GM10266 (cell line): Measurements from ENCODE around the gene DNAH6.
"Not testable (repeated sequence)": the region's sequence is repeated elsewhere in the genome, so short reads cannot be mapped to it uniquely, and the experiment has no call there.

ENCODE experiments used
- DNase-seq: peaks from one replicate; pipeline ENCODE4 v3.0.0; 2012; ENCODE audit errors: extremely low spot score
- TF ChIP-seq, protein P1 (sequence below): IDR thresholded peaks from 2 replicates; pipeline ENCODE4 v1.5.1; 2012; ENCODE audit warnings: mild to moderate bottlenecking, low read depth; ENCODE audit not compliant: control insufficient read depth, insufficient read depth; ENCODE audit errors: missing control alignments

The DNAH6 gene

DNA sequence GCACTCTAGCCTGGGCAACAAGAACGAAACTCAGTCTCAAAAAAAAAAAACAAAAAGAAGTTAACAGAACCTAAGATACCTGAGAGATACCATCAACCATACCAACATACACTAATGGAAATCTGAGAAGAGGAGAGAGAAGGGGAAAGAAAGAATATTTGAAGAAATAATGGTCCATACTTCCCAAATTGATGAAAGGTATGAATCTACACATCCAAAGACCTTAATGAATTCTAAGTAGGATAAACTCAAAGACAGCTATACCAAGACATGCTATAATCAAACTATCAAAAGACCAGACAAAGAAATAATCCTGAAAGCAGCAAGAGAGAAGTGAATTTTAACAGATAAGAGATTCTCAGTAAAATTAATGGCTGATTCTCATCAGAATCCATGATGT lies 255.0 kb downstream of the DNAH6 start:
- DNase-seq: no peak
- TF ChIP-seq, protein P1, sequence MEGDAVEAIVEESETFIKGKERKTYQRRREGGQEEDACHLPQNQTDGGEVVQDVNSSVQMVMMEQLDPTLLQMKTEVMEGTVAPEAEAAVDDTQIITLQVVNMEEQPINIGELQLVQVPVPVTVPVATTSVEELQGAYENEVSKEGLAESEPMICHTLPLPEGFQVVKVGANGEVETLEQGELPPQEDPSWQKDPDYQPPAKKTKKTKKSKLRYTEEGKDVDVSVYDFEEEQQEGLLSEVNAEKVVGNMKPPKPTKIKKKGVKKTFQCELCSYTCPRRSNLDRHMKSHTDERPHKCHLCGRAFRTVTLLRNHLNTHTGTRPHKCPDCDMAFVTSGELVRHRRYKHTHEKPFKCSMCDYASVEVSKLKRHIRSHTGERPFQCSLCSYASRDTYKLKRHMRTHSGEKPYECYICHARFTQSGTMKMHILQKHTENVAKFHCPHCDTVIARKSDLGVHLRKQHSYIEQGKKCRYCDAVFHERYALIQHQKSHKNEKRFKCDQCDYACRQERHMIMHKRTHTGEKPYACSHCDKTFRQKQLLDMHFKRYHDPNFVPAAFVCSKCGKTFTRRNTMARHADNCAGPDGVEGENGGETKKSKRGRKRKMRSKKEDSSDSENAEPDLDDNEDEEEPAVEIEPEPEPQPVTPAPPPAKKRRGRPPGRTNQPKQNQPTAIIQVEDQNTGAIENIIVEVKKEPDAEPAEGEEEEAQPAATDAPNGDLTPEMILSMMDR: no peak

DNA sequence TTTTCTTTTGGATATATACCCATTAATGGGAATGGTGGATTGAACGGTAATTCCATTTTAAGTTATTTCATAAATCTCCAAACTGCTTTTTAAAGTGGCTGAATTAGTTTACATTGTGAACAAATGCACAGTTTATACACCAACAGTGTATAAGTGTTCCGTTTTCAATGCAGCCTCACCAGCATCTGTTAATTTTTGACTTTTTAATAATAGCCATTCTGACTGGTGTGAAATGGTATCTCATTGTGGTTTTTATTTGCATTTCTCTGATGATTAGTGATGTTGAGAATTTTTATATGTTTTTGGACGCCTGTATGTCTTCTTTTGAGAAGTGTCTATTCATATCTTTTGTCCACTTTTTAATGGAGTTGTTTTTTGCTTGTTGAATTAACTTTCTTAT lies 257.3 kb downstream of the DNAH6 start:
- not testable (repeated sequence) for DNase-seq

DNA sequence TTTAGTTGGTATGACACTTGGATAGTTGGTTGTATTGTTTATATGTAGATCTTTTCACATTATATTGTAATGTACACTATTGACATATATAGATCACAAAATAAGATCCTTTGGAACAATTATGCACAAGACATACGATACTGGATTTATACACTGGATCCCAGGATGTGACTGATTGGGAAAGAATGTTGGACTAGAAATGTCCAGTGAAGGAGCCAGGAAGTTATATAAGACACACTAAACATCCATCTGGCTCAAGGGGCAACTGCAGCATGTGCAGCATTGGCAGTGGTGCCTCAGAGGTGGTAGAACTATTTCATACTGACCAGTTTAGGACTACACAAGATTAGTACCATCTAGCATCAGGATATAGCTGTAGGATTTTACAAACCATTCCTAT lies 259.7 kb downstream of the DNAH6 start:
- TF ChIP-seq, protein P1: no peak
- DNase-seq: no peak

DNA sequence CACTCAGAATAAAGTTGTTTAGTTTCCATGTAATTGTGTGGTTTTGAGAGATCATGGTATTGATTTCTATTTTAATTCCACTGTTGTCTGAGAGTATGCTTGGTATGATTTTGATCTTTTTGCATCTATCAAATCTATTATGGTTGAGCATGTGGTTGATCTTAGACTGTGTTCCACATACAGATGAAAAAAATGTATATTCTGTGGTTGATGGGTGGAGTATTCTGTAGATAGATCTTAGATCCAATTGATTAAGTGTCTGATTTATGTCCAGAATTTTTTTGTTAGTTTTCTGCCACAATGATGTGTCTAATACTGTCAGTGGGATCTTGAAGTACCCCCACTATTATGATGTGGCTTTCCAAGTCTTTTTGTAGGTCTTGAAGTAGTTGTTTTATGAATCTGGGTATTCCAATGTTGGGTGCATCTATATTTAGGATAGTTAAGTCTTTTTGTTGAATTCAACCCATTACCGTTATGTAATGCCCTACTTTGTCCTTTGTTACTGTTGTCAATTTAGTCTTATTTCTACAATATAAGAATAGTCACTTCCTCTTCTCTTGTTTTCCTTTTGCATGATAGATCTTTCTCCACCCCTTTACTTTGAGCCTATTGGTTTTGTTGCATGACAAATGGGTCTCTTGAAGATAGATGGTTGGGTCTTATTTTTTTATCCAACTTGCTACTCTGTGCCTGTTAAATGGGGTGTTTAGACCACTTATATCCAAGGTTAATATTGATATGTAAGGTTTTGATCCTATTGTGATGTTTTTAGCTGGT lies 262.8 kb downstream of the DNAH6 start:
- no peak for DNase-seq
- TF ChIP-seq, protein P1: no peak

DNA sequence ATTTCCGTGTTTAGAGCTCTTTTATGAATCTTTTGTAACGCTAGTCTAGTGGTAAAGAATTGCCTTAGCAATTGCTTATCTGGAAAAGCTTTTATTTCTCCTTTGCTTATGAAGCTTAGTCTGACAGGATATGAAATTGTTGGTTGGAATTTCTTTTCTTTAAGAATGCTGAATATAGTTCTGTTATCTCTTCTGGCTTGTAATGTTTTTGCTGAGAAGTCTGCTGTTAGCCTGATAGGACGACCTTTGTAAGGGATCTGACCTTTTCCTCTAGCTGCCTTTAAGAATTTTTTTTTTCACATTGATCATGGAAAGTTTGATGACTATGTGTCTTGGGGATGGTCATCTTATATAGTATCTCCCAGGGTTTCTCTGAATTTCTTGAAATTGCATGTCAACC lies 263.5 kb downstream of the DNAH6 start:
- TF ChIP-seq, protein P1: no peak
- DNase-seq: no peak

DNA sequence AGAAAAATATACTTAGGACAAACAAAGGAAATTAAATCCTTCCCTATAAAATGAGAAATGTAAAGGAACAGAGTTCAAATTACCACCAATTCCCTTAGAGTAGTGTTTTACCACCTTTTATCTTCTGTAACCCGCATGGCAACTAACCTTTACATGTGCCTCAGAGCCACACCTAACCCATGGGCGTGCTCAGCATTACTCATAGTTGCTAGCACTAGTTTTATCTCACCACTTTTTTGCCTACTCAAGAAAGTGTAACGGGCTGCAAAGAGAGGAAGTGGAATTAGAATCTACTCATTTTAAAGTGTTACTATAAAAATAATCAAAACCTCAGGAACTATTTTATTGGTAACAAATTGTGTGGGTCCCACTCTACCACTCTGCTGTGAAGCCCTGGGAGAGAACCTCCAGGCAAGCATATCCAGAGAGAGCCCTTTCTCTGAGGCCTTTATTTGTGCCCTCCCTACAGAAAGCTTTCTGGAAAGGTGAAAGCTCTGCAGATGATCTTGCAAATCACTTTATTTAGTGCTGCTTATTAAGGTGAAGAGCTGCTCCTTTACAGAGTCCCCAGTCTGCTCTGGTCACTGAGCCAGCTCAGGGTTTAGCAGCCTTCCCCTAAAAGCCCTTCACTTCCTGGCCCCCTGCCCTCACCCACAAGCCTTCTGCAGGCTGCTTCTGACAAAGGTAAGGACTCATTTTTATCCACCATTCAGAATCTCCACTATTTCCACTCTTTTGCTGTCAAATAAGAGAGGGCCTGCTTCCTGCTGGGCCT lies 265.8 kb downstream of the DNAH6 start:
- TF ChIP-seq, protein P1: no peak
- peak; percentile 21 for DNase-seq

DNA sequence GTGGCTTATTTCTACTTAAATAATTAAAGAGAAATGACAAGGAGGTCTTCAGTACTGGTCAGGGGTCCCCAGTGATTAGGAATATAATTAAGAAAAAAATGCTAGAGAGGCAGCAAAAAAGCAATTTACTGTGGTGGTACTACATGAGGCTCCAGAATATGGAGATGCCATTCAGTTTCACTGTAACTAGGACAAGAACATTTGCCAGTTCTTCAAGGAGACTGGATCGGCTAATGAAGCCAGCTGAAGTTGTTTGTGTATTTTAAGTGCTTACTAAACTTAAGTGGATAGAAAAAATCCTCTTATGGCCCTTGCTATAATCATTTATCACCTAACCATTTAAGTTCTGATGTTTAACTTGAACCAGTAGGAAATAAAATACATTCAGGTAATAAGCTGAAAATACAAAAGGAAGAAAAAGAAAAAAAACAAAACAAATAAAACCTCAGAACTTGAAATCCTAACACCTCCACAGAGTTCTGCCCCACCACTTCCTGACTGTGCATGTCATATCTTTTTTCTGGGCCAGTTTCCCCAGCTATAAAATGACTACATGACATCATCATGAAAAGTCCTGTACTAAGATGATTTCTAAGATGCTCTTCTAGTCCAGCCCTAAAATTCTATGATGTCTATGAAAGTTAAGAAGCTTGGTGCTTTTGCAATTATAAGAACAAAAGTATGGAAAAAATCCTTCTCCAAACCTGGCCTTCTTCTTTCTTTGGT lies 266.6 kb downstream of the DNAH6 start:
- DNase-seq: no peak
- TF ChIP-seq, protein P1: no peak
